HG02884 (cell line): Measurements from ENCODE around the gene GP1BA.
"Not testable (repeated sequence)": the region's sequence is repeated elsewhere in the genome, so short reads cannot be mapped to it uniquely, and the experiment has no call there.

Experiments
- ATAC-seq: cut with Tn5 transposase; IDR thresholded peaks from one replicate; pipeline ENCODE4 v1.9.1; 2021; ENCODE audit warnings: mild to moderate bottlenecking, moderate library complexity; ENCODE audit not compliant: unreplicated experiment

GP1BA gene

DNA sequence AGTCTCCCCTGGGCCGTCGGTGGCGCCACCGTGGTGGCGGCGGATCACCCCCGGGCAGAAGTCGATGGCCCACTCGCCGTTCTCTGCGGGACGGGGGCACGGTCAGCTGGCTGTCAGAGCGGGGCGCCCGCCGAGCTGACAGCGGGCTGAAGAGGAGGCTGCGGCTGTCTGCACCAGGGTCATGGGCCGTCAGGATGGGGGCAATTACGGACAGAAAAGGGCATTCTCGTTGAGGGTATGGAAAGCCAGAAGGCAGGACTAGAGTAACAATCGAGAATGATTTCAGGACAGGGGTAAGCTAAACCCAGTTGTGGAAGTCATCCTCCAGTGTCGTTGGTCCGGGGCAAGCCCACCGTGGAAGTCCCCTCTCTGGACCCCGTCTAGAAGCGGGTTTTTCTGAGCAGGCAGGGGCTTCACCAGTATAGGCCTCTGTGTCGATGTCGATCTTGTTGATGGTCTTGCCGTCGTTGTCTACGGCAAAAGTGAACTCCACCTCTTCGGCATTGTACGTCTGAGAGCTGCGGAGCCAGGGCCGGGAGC is 30.9 kb upstream of the GP1BA start:
- no peak for ATAC-seq

DNA sequence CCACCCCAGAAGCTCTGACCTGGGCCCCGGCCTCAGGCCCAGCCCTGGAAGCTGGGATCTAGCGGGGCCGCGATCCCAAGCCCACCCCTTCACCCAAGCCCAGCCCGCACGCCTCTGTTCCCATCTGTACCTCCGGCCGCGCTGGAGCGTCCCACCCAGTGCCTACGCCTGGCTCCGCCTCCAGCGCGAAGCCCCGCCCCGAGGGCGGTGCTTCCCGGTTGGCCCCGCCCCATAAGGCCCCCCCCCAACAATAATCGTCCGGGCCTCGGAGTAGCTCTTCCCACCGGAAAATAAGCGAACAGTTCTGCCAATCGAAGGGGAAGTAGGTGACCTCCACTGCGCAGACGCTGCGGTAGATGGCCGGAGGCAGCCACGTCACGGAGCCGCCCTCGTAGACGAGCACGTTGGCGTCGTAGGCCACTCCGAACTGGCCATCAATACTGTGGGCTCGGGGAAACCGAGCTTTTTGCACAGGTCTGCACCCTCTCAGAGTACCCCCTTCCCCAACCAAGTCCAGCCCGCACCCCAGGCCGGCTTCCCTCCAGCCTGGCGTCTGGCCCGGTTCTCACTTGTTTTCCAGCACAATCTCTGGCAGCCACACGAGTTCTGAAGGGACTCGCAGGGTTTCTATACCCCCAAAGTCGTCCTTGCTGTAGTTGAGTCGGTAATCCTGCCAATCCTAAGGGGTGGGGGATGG is 30.3 kb upstream of the GP1BA start:
- no peak for ATAC-seq

DNA sequence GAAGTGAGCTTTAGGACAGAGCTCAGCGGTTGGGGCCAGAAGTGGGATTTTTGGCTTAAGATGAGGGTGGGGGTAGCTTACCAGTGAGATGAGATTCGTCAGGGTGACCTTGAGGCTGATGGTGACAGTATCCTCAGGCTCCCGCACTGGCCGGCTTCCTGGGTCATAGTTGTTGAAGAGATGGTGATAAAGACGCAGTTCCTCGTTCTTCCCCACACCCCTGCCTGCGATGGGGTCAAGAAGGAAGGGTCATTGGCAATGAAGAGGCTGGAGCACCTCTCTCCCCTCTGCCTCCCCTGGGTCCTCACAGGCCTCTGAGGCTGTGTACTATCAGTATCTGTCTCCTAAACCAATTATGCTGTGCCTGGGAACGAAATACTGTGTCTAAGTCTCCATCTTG is 29.5 kb upstream of the GP1BA start:
- ATAC-seq = no peak

DNA sequence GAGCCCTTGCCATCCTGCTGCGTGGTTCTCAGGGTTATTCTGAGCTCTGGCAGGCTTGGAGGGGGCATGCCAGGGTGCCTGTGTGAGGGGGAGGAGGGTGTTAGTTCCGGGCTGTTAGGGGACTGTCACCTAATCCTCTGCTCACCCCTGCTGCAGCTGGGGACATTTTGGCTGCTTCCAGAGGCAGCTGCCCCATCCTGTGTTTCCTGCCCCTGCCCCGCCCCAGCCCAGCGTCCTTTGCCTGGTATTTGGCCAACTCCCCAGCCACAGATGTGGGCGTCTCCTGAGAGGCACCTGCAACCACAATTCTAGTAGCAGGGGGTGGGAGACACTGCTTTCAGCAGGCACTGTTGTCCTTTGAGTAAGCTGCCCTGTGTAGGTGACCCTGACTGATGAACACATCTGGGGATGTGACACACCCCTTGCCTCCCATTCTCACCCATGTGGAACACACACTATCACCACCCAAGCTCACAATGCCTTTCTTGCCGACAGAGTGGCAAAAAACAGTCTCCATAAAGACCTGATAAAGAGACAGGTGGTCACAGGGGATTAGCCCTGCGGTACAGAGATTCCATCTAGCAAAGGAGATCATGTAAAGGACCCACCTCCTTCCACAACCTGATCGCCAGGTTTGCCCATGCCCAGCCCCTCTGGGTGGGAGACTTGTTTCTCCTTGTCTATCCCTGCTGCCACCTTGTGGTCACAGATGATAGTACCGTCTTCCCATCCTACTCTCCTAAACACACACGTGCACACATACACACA is 28.8 kb upstream of the GP1BA start, which contains the start of gene CHRNE:
Gene CHRNE (minus strand): TSS at position 48 of the 768 bp plus-strand sequence. CDS start 35 bp downstream, at position 13.
- ATAC-seq = no peak

DNA sequence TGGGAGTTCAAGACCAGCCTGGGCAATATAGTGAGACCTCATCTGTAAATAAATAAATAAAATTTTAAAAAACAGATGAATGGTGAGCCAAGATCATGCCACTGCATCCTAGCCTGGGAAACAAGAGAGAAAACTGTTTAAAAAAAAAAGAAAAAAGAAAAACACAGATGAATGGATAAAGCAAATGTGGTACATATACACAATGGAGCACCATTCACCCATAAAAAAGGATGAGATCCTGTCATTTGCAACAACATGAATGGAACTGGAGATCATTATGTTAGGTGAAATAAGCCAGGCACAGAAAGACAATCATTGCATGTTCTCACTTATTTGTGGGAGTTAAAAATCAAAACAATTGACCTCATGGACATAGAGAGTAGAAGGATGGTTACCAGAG is 25.4 kb upstream of the GP1BA start:
- not testable (repeated sequence) for ATAC-seq

DNA sequence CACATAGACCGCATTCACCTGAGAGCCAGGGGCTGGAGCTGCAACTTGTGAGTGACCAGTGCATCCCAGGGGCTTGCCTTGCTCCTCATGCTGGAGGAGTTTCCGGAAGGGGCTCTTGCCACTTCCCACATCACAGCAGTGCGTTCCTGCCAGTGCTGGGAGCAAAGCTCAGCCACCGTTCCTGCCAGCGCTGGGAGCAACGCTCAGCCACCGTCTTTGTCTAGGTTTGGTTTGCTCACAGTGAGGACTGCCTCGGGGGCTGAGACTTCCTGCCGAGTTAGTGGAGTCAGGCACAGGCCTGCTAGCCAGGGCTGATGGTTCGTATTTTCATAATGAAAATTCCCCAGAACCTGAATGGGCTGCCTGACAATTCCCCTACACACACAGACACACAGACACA is 23.8 kb upstream of the GP1BA start:
- ATAC-seq = no peak

DNA sequence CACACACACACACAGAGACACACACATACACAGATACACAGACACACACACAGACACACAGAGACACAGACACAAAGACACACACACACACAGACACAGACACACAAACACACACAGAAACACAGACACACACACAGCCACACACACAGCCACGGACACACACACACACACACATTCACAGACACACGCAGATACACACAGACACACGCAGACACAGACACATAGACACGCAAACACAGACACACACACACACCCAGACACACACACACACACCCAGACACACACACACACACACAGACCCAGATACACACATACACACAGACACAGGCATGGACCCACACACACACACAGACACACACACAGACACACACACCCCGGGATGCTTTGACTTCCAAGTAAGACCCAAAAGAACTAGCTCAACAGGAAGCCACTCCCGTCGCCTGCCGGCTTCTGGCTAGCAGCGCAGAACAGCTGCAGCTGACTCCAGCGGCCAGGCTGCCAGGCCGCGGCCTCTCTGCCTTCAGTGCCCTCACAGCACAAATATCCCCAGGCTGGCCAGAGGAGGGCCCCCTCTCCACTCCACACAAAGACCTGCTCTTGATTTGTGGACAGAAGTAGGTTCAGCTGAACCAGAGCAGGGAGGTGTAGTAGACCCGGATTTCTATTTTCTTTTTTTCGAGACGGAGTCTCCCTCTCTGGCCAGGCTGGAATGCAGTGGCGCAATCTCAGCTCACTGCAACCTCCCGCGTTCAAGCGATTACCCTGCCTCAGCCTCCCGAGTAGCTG is 23.2 kb upstream of the GP1BA start:
- no peak for ATAC-seq

DNA sequence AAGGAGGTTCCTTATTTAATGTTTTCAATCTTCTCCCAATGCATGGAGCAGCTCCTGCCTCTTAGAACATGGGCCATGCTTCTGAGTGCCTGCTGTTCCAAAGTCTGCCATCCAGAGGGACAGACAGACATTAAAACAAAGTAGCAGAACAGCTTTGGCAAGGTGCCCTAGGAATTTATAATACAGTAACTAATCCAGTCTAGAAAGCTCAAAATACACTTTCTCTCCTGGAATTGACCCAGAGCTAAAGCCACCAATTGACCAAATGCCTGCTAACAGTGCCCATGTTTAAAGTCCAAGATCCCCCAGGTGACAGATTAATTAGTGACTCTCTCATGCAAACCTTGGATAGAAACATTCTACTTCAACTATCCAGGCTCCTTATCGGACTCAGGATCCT is 18.1 kb upstream of the GP1BA start:
- no peak for ATAC-seq

DNA sequence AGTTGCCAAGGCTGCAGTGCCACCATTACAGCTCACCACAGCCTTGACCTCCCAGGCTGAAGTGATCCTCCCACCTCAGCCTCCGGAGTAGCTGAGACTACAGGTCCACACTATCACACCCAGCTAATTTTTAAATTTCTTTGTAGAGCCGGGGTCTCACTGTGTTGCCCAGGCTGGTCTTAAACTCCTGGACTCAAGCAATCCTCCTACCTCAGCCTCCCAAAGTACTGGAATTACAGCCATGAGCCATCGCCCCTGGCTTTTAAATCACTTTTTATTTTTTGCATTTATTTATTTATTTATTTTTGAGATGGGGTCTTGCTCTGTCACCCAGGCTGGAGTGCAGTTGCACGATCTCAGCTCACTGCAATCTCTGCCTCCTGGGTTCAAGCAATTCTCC is 17.5 kb upstream of the GP1BA start:
- not testable (repeated sequence) for ATAC-seq

DNA sequence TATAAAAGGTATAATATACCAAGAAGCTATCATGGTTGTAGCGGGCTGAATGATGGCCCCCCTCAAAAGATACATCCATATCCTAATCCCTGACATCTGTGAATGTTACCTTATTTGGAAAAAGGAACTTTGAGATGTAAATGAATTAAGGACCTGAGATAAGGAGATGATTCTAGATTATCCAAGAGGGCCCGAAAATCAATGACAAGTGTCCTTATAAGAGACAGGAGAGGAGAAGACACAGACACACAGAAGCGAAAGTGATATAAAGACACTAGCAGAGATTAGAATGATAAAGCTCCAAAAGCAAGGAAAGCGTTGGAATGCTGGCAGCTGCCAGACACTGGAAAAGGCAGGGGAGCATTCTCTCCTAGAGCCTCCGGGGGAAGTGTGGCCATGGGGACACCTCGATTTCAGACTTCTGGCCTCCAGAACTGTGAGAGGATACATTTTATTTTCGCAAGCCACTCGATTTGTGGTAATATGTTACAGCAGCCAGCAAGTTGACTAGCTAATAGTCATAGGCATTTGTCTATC is 12.5 kb upstream of the GP1BA start:
- ATAC-seq = no peak

DNA sequence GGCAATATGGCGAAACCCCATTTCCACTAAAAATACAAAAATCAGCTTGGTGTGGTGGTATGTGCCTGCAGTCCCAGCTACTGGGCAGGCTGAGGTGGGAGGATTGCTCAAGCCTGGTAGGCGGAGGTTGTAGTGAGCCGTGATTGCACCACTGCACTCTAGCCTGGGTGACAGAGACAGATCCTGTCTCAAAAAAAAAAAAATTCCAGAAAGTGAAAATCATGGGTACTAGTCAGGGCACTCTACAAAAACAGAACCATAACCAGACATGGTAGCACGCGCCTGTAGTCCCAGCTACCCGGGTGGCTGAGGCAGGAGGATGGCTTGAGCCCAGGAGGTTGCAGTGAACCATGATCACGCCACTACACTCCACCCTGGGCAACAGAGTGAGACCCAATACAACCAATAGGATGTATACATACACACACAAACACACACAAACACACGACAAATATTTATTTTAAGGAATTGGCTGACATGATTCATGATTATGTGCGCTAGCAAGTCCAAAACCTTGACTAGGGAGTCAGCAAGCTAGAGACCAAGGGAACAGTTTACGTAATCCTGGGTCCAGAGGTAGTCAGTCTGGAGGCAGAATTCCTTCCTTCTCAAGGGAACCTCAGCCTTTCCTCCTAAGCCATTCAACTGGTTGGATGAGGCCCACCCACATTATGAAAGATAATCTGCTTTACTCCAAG is 11.6 kb upstream of the GP1BA start:
- ATAC-seq = no peak

DNA sequence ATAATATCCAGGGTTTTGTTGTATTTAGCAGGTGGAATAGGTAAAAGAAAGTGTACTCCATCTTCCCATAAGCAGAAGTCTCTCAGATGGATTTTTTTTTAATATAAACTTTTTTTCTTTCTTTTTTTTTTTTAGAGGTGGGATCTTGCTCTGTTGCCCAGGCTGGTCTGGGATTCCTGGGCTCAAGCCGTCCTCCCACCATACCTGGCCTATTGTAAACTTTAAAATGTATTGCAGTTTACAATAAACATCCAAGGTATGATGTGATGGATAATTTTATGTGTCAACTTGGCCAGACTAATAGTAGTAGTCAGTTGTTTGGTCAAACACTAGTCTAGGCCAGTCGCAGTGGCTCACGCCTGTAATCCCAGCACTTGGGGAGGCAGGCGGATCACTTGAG is 10.8 kb upstream of the GP1BA start:
- ATAC-seq = no peak

DNA sequence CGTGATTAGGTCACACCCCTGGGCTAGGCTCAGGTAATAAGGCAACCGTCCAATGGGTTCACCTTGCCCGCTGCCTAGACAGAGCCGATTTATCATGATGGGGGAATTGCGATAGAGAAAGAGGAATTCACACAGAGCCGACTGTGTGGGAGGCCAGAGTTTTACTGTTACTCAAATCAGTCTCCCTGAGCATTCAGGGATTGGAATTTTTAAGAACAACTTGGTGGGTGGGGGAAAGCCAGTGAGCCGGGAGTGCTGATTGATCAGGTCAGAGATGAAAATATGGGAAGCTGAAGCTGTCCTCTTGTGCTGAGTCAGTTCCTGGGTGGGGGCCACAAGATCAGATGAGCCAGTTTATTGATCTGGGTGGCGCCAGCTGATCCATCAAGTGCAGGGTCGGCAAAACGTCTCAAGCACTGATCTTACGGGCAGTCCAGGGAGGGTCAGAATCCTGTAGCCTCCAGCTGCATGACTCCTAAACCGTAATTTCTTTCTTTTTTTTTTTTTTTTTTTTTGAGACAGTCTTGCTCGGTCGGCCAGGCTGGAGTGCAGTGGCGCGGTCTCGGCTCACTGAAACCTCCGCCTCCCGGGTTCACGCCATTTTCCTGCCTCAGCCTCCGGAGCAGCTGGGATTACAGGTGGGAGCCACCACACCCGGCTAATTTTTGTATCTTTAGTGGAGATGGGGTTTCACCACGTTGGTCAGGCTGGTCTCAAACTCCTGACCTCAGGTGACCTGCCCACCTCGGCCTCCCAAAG is 5.3 kb upstream of the GP1BA start:
- ATAC-seq = not testable (repeated sequence)

DNA sequence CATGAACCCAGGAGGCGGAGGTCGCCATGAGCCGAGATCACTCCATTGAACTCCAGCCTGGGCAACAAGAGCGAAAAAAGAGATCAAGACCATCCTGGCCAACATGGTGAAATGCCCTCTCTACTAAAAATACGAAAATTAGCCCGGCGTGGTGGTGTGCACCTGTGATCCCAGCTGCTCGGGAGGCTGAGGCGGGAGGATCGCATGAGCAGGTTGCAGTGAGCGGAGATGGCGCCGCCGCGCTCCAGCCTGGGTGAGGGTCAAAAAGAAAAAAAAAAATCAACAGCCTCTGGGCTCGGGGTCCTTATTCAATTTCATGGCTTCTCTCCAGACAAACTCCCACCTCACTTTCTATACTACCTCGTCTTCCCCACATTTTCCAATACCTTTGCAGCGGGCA is 3.2 kb upstream of the GP1BA start:
- no peak for ATAC-seq

DNA sequence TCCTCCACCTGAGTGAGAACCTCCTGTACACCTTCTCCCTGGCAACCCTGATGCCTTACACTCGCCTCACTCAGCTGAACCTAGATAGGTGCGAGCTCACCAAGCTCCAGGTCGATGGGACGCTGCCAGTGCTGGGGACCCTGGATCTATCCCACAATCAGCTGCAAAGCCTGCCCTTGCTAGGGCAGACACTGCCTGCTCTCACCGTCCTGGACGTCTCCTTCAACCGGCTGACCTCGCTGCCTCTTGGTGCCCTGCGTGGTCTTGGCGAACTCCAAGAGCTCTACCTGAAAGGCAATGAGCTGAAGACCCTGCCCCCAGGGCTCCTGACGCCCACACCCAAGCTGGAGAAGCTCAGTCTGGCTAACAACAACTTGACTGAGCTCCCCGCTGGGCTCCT is 679 bp downstream of the GP1BA start:
- ATAC-seq = no peak

DNA sequence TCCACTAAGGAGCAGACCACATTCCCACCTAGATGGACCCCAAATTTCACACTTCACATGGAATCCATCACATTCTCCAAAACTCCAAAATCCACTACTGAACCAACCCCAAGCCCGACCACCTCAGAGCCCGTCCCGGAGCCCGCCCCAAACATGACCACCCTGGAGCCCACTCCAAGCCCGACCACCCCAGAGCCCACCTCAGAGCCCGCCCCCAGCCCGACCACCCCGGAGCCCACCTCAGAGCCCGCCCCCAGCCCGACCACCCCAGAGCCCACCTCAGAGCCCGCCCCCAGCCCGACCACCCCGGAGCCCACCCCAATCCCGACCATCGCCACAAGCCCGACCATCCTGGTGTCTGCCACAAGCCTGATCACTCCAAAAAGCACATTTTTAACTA is 1.6 kb downstream of the GP1BA start:
- no peak for ATAC-seq

DNA sequence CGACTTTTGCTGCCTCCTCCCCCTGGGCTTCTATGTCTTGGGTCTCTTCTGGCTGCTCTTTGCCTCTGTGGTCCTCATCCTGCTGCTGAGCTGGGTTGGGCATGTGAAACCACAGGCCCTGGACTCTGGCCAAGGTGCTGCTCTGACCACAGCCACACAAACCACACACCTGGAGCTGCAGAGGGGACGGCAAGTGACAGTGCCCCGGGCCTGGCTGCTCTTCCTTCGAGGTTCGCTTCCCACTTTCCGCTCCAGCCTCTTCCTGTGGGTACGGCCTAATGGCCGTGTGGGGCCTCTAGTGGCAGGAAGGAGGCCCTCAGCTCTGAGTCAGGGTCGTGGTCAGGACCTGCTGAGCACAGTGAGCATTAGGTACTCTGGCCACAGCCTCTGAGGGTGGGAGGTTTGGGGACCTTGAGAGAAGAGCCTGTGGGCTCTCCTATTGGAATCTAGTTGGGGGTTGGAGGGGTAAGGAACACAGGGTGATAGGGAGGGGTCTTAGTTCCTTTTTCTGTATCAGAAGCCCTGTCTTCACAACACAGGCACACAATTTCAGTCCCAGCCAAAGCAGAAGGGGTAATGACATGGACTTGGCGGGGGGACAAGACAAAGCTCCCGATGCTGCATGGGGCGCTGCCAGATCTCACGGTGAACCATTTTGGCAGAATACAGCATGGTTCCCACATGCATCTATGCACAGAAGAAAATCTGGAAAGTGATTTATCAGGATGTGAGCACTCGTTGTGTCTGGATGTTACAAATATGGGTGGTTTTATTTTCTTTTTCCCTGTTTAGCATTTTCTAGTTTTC is 2.3 kb downstream of the GP1BA start:
- ATAC-seq = no peak

DNA sequence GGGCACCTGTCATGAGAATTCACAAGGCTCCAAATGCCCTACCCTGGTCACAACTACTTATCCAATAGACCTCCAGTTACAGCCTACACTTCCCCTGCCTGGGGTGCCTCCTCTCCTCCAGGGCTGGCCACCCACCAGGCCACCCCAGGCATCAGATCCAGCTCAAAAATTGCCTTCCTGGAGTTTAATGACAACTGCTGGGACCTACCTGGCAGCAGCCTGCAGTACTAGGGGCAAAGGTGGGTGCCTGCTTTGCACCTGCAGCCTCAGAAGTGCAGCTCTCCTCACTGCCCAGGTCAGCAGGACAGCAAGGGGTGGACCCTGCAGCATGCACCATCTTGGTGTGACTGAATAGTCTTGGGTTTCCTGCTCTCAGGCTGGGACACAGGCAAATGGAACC is 3.6 kb downstream of the GP1BA start:
- no peak for ATAC-seq

DNA sequence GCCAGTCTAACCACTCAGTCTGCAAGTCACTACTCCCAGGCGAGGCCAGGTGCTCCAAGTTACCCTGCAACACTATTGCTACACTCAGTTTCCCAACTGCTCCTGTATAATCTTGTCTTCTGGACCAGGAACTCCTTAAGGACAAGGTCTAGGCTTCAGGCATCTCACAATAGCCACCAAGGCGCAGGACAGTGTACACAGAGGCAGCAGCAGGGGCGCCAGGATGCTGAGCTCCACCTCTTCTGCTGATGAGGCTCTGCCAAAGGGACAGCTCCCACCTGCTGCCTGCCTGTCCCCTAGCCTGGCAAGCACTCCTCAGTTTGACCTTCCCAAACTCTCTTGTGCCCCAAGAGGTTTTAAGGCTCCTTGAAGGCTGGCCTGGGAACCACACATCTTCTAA is 4.4 kb downstream of the GP1BA start:
- ATAC-seq = no peak
